Adrenal gland (tissue), 12 donors: ENCODE results near the gene INTS15. TPM values are rescaled to one million over a fixed set of nuclear protein-coding genes. Genes with fewer than 3 reads are reported as not detected.

ENCODE experiments used
- DNase-seq, 7 donors: peaks; one replicate each; pipeline ENCODE4 v3.0.0-alpha.2; 2019 to 2020
- H3K27ac ChIP-seq, 5 donors: fragments of 200-600 bp; sonication (generic) in 4 of 5; 1 replicate in 3 of 5; 2 replicates in 2 of 5; pipeline versions ENCODE4 v1.5.1 to v1.8.0; 2016 to 2020; ENCODE audit warnings: mild to moderate bottlenecking in 1 of 5
- H3K27me3 ChIP-seq: fragments of 200-600 bp; 2 replicates; pipeline ENCODE4 v1.8.0; 2021
- H3K36me3 ChIP-seq, 2 donors: fragments of 200-600 bp; replicated peaks in 1 of 2; 1 replicate in 1 of 2; 2 replicates in 1 of 2; pipeline versions ENCODE4 v1.5.1 to v1.8.0; 2018 to 2022
- H3K4me1 ChIP-seq, 2 donors: fragments of 200-600 bp; replicated peaks in 1 of 2; 1 replicate in 1 of 2; 2 replicates in 1 of 2; pipeline versions ENCODE4 v1.5.1 to v1.8.0; 2018 to 2021
- H3K4me3 ChIP-seq, 4 donors: fragments of 200-600 bp; sonication (generic) in 3 of 4; one replicate each; pipeline ENCODE4 v1.5.1; 2016 to 2018
- H3K9me3 ChIP-seq, 3 donors: fragments of 200-600 bp; sonication (generic) in 1 of 3; replicated peaks in 1 of 3; 1 replicate in 2 of 3; 2 replicates in 1 of 3; pipeline versions ENCODE4 v1.5.1 to v1.8.0; 2016 to 2021
- POLR2A ChIP-seq, 2 donors: fragments of 450-650 bp; IDR thresholded peaks; one replicate each; pipeline ENCODE4 v1.6.1; 2017; ENCODE audit warnings: antibody characterized with exemption in 2 of 2, mild to moderate bottlenecking in 2 of 2, moderate library complexity in 1 of 2
- WGBS, 4 donors: extraction: QIAGEN DNeasy Blood & Tissue Kit in 2 of 4; methylation state at CpG; one replicate each; pipeline versions ENCODE4 v1.1.5 to v1.1.7; 2013 to 2017; 5-methylcytosine and 5-hydroxymethylcytosine counted together
- intact Hi-C, 2 donors: fragments of 100-400 bp; cut with DNase I; formaldehyde crosslinking; loops; one replicate each; pipeline versions ENCODE4 v1.14.1 to v1.15.0; 2022 to 2023
- polyA plus RNA-seq, 3 donors: library from polyadenylated mRNA; stranded (reverse); fragments of 200-250 nt in 2 of 3; fragments of 350-450 nt in 1 of 3; fragmentation: Illumina TruSeq in 1 of 3; extraction: RNeasy Lipid Tissue Mini Kit (QIAGEN cat#74804) in 1 of 3; gene quantifications; one replicate each; pipeline ENCODE4 v1.2.3, GENCODE V29; 2013 to 2014
- total RNA-seq, 9 donors: library from RNA; depleted of rRNA in 4 of 9; stranded (reverse); fragments of >200 nt in 4 of 9; fragments of 120-200 nt in 1 of 9; fragmentation: NEBNext Ultra II Directional in 1 of 9; extraction: Animal tissue kit (Norgen Biotek cat#: 25700) in 1 of 9; gene quantifications; one replicate each; pipeline versions ENCODE4 v1.1.0 to v1.2.4, GENCODE V29; 2013 to 2023
- TF ChIP-seq, protein P1 (sequence below), 6 experiments: fragments of 450-650 bp in 4 of 6; fragments of 200-600 bp in 2 of 6; sonication (generic) in 1 of 6; IDR thresholded peaks; 1 replicate in 5 of 6; 2 replicates in 1 of 6; pipeline versions ENCODE4 v1.5.1 to v1.8.0; 2016 to 2021; ENCODE audit warnings: antibody characterized with exemption in 6 of 6, mild to moderate bottlenecking in 2 of 6, moderate library complexity in 1 of 6
- donor health status: healthy with polysubstance abuse.
- donor health status: Bipolar disorder and iron deficiency.
- donor health status: DM: yes; HTN: yes; CAD: no.
- donor health status: DM: no; HTN: no; CAD: no.
- donor health status: DM: no; HTN: no; CAD: no.
- donor health status: DM: yes; HTN: yes; CAD: no.

INTS15 gene
- total and polyA plus RNA-seq, 12 donors: 14.5 to 36.2 (median 26.0) TPM

DNA sequence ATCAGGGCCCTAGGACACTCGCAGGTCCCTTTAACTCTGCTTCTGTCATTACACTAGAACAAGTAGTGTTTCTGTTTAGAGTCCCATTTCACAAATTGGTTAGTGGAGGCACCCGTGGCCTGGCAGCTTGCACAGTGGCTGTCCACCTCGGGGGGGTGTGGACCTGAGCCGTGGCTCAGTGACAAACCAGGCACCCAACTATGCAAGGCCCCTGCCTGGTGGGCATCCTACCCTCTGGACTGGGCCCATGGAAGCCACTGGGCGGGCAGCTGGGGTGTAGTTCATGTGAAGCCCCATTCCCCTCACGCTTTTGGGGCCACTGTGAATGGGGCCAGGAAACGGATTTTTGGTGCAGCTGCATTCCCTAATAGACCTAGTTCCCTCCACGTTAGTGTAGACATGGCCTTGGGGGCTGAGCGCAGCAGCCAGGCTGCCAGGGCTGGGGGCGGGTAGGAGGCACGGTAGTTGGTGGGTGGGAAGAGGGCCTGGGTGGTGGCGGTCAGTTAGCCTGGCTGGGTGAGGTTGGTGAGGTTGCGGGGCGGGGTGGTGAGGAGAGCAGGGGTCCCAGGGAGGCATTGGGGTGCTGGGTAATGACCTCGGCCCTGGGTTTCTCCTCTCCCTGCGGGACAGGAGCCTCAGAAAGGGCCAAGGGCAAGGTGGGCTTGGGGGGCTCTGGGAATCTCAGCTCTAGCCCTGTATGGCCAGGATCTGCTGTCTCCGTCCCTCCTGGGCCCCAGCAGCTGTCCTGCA, 66.0 kb downstream of the INTS15 start:
- Histone ChIP-seq H3K27ac (no peak overlapping the region), H3K4me3 (no peak overlapping the region), H3K27me3 (no peaks in the 10 kb centered on the region), H3K36me3 (peaks cover 0 to 23% of the 10 kb centered on the region in 2 donors), H3K9me3 (no peaks in the 10 kb centered on the region), H3K4me1 (no peaks in the 10 kb centered on the region)
- intact Hi-C loops: no loop called here
- TF ChIP-seq POLR2A (IDR thresholded peaks at IDR 0.05): no peak
- TF ChIP-seq, protein P1, sequence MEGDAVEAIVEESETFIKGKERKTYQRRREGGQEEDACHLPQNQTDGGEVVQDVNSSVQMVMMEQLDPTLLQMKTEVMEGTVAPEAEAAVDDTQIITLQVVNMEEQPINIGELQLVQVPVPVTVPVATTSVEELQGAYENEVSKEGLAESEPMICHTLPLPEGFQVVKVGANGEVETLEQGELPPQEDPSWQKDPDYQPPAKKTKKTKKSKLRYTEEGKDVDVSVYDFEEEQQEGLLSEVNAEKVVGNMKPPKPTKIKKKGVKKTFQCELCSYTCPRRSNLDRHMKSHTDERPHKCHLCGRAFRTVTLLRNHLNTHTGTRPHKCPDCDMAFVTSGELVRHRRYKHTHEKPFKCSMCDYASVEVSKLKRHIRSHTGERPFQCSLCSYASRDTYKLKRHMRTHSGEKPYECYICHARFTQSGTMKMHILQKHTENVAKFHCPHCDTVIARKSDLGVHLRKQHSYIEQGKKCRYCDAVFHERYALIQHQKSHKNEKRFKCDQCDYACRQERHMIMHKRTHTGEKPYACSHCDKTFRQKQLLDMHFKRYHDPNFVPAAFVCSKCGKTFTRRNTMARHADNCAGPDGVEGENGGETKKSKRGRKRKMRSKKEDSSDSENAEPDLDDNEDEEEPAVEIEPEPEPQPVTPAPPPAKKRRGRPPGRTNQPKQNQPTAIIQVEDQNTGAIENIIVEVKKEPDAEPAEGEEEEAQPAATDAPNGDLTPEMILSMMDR (IDR thresholded peaks at IDR 0.05): no peak
- 89 to 94% (median 92%) methylated on average over 12 to 17 of the region's 17 CpGs for WGBS, 4 donors
- peak in 1 of 7 donors; percentile 10 for DNase-seq

DNA sequence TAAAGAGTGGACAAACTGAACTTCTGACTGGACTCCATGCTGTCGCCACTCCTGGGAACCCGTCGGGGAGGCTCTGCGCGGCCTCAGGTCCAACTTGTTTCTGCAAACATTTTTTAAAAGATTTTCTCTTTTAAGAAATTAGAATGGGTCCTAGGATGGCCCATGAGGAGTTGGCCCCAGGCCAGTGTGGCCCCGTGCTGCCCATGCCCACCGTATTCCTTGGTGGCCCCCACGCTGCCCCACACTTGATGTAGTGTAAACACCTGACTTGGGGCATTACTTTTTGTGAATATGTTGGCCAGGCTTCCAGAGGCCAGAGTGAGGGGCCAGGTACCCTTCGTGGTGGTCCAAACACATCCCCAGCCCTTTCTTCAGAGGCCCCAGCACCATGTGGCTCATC, 66.6 kb downstream of the INTS15 start:
- no peak for TF ChIP-seq POLR2A (IDR thresholded peaks at IDR 0.05)
- TF ChIP-seq, protein P1 (IDR thresholded peaks at IDR 0.05): no peak

More for the DNA sequence above, 66.6 kb downstream of the INTS15 start:
- no peak overlapping the region for H3K27ac ChIP-seq
- WGBS, 4 donors: 91 to 99% (median 99%) methylated on average over 8 to 9 of the region's 9 CpGs
- no peaks in the 10 kb centered on the region for H3K27me3 ChIP-seq
- H3K4me1 ChIP-seq: no peaks in the 10 kb centered on the region
- no peaks in the 10 kb centered on the region for H3K9me3 ChIP-seq
- intact Hi-C loops: no loop called here
- H3K4me3 ChIP-seq: no peak overlapping the region
- DNase-seq: no peak
- H3K36me3 ChIP-seq: peaks cover 0 to 19% of the 10 kb centered on the region in 2 donors

Other genes with a start within 250 kb of the INTS15 start
- gene FAM220A, start 241.1 kb upstream of the INTS15 start, total RNA-seq: 10 to 100 TPM; 12.7 to 17.0 (median 14.5) TPM
- gene FAM220A, start 241.1 kb upstream of the INTS15 start, polyA plus RNA-seq: 10 to 100 TPM in 1 of 3 donors, 1 to 10 TPM in 2; 4.5 to 15.9 (median 6.0) TPM
- gene RAC1, start 215.5 kb upstream of the INTS15 start, total RNA-seq: 100 to 1,000 TPM in 8 of 9 donors, 10 to 100 TPM in 1; 82.0 to 243 (median 183) TPM
- gene RAC1, start 215.5 kb upstream of the INTS15 start, polyA plus RNA-seq: 100 to 1,000 TPM; 208 to 397 (median 296) TPM
- 10 to 100 TPM; 23.2 to 56.7 (median 45.0) TPM for gene DAGLB, start 142.1 kb upstream of the INTS15 start, total RNA-seq
- 10 to 100 TPM; 19.8 to 32.4 (median 28.3) TPM for gene DAGLB, start 142.1 kb upstream of the INTS15 start, polyA plus RNA-seq
- gene KDELR2, start 105.9 kb upstream of the INTS15 start, total RNA-seq: 100 to 1,000 TPM in 3 of 9 donors, 10 to 100 TPM in 6; 48.2 to 210 (median 92.2) TPM
- 100 to 1,000 TPM in 1 of 3 donors, 10 to 100 TPM in 2; 48.1 to 168 (median 55.0) TPM for gene KDELR2, start 105.9 kb upstream of the INTS15 start, polyA plus RNA-seq
- gene GRID2IP, start 38.6 kb upstream of the INTS15 start, total RNA-seq: 1 to 10 TPM in 5 of 9 donors, under 1 TPM in 3, not detected in 1; 0.11 to 1.8 (median 1.4) TPM
- under 1 TPM; 0.11 to 0.24 (median 0.24) TPM for gene GRID2IP, start 38.6 kb upstream of the INTS15 start, polyA plus RNA-seq
- 100 to 1,000 TPM in 2 of 9 donors, 10 to 100 TPM in 7; 49.9 to 115 (median 75.3) TPM for gene ZDHHC4, start 12.6 kb upstream of the INTS15 start, total RNA-seq
- 10 to 100 TPM; 38.5 to 53.5 (median 46.3) TPM for gene ZDHHC4, start 12.6 kb upstream of the INTS15 start, polyA plus RNA-seq
- gene ZNF853, start 25.6 kb downstream of the INTS15 start, total RNA-seq: 10 to 100 TPM in 2 of 9 donors, 1 to 10 TPM in 7; 4.1 to 15.3 (median 5.8) TPM
- 1 to 10 TPM; 1.2 to 2.0 (median 1.5) TPM for gene ZNF853, start 25.6 kb downstream of the INTS15 start, polyA plus RNA-seq
- gene ZNF316, start 47.3 kb downstream of the INTS15 start, total RNA-seq: 10 to 100 TPM; 11.4 to 56.6 (median 33.4) TPM
- 10 to 100 TPM; 10.6 to 98.1 (median 25.8) TPM for gene ZNF316, start 47.3 kb downstream of the INTS15 start, polyA plus RNA-seq
- gene ZNF12, start 116.9 kb downstream of the INTS15 start, total RNA-seq: 10 to 100 TPM in 8 of 9 donors, 1 to 10 TPM in 1; 7.1 to 26.5 (median 22.7) TPM
- 10 to 100 TPM in 2 of 3 donors, 1 to 10 TPM in 1; 6.4 to 19.8 (median 10.5) TPM for gene ZNF12, start 116.9 kb downstream of the INTS15 start, polyA plus RNA-seq
- gene RSPH10B2, start 164.1 kb downstream of the INTS15 start, total RNA-seq: 1 to 10 TPM in 1 of 9 donors, under 1 TPM in 3, not detected in 5; 0.19 to 1.2 (median 0.34) TPM
- gene RSPH10B2, start 164.1 kb downstream of the INTS15 start, polyA plus RNA-seq: under 1 TPM; 0.24 to 0.64 (median 0.44) TPM
- gene CCZ1B, start 236.3 kb downstream of the INTS15 start, total RNA-seq: 100 to 1,000 TPM in 2 of 9 donors, 10 to 100 TPM in 7; 16.4 to 153 (median 62.3) TPM
- gene CCZ1B, start 236.3 kb downstream of the INTS15 start, polyA plus RNA-seq: 100 to 1,000 TPM in 1 of 3 donors, 10 to 100 TPM in 2; 65.8 to 139 (median 72.4) TPM